Subcutaneous adipose tissue (tissue), 4 donors: ENCODE results near the gene SULT1A2. TPM values are rescaled to one million over a fixed set of nuclear protein-coding genes. Genes with fewer than 3 reads are reported as not detected.

ENCODE experiments used
- total RNA-seq, 4 donors: library from RNA; depleted of rRNA; stranded (reverse); fragments of >200 nt; gene quantifications; one replicate each; pipeline ENCODE4 v1.1.0, GENCODE V29; 2016
- TF ChIP-seq, protein P1 (sequence below): fragments of 450-650 bp; IDR thresholded peaks from one replicate; pipeline ENCODE4 v1.5.1; 2016; ENCODE audit warnings: low read depth, mild to moderate bottlenecking, control low read depth, antibody characterized with exemption, moderate library complexity

SULT1A2 gene
- total RNA-seq, 4 donors from 2014 or later = 0.88 to 1.4 (median 1.1) TPM; not detected in 1

DNA sequence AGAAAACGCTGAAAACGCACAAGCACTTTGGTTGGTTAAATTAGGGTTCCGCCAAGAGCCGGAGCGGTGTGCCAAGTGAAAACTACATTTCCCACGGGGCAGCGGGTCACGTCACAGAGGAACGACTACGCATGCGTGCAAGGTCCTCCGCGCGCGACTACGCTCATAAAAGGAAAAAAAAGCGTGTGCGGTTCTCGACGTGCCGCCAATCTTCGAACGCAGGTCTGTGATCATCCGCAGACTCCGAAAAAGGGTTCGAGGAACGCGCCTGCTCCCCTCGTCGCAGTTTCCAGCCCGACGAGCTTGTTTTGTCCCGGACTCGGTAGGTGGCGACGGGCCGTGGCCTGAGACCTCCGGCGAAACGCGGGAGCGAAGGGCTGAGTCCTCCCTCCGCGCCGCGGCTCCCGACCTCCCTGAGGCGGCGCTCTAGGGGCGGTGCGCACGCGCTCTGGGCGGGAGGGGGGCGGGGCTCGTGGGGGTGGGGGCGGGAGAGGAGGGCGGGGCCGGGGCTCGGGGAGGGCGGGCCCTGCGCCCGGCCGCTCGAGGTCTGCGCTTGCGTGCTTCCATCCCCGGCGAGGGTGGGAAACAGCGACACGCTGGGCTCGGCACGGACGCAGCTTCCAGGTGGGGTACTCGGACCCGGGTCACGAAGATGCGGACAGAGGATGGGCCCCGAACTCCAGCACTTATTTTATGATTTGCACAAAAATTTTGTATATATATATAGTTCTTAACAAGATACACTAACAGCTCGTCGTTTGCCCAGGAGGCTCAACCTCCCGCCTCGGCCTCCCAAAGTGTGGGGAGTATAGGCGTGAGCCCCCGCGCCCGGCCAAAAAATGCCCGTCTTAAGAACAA, 42.8 kb downstream of the SULT1A2 start, which contains the start of gene SGF29:
TSS of gene SGF29 (plus strand) at position 145 of the 858 bp plus-strand sequence. CDS start 27,150 bp downstream, outside the sequence.
- TF ChIP-seq, protein P1, sequence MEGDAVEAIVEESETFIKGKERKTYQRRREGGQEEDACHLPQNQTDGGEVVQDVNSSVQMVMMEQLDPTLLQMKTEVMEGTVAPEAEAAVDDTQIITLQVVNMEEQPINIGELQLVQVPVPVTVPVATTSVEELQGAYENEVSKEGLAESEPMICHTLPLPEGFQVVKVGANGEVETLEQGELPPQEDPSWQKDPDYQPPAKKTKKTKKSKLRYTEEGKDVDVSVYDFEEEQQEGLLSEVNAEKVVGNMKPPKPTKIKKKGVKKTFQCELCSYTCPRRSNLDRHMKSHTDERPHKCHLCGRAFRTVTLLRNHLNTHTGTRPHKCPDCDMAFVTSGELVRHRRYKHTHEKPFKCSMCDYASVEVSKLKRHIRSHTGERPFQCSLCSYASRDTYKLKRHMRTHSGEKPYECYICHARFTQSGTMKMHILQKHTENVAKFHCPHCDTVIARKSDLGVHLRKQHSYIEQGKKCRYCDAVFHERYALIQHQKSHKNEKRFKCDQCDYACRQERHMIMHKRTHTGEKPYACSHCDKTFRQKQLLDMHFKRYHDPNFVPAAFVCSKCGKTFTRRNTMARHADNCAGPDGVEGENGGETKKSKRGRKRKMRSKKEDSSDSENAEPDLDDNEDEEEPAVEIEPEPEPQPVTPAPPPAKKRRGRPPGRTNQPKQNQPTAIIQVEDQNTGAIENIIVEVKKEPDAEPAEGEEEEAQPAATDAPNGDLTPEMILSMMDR = no peak

DNA sequence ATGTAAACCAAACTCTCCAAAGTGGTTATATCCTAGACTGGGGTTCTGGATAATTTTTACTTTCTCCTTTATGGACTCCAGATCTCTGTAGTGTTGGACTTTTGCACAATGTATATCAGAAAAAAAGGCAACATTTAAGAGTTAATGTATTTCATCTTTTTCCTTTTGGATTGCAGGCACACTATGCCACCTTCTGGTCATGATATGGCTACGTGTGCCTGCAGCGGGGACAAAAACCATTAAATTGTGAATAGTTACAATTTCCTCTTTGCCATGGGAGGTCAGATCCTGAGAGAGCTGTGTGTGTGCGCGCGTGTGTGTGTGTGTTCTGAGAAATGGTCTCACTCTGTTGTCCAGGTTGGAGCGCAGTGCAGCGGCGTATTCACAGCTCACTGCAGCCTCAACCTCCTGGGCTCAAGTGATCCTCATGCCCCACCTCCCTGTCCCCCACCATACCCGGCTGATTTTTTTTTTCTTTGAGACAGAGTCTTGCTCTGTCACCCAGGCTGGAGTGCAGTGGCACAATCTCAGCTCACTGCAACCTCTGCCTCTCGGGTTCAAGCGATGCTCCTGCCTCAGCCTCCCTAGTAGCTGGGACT, 47.5 kb downstream of the SULT1A2 start:
- TF ChIP-seq, protein P1 = no peak

DNA sequence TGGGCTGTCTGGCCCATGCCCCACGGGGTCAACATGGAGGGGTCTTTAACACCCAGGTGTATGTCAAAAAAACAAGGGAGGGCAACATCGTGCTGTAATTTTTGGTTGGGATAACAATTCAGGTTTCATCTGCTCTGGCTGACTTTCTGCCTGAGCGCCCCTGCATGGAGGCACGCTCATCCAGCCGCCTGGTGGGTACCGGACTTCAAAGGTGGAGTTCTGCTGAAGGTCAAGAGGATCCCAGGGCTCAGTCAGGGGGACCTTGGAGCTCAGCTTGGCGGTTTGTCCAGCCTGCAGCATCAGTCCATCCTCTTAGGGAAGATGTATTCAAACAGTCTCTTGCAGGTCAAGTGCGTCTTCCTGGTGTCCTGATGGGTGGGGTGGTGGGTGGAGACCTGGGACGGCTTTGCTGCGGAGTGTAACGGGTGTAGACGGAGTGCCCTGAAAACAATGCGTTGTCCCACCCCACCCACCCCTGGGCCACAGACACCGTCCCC, 48.5 kb downstream of the SULT1A2 start:
- TF ChIP-seq, protein P1 = no peak

GRCh38 chr16:28546626-28547025, 50.2 kb downstream of the SULT1A2 start:
- TF ChIP-seq, protein P1 = no peak

- TF ChIP-seq, protein P1 = no peak
Measured at GRCh38 chr16:28544998-28545397, 51.9 kb downstream of the SULT1A2 start.

DNA sequence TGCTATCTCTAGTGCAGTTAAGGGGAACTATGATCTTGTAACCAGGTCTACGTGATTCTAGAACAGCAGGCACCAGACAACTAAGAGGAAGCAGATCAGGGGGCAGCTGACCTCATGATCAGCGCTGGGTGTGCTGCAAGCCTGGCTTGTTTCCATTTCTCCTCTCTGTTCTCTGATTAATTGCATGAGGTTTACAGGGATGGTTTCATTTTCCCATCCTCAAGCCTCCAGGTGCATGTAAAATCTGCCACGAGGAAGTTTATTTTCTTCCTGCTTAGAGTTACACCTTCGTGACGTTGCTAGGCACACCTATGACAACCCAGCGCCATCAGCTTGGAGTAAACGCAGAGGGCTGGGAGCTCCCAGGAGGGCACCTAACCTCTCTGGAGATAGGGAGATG, 53.8 kb downstream of the SULT1A2 start:
- TF ChIP-seq, protein P1 = no peak

DNA sequence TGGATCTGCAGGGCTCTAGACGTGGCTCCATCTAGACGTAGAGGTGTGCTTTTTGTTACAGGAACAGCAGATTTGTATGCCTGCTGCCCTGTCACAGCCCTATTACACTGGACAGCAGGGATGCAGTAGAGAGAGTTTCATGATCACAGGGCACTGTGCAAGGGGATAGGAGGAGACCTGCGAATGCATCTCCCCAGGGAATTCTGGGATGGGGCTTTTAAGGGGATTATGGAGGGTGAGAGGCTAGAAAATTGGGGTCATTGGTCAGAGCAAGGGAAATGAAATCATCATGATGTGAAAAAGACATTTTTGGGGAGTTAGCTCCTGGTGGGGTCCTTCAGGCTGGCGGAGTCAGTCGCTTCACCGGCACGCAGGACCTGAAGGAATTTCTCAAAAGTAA, 54.2 kb downstream of the SULT1A2 start:
- TF ChIP-seq, protein P1 = no peak
